Kidney (tissue), 14 donors: ENCODE measurements around the gene CDH12. TPM values are rescaled to one million over a fixed set of nuclear protein-coding genes. Genes with fewer than 3 reads are reported as not detected.

ENCODE experiments used
- DNase-seq, 5 donors: peaks; one replicate each; pipeline ENCODE4 v3.0.0-alpha.2; 2013 to 2020
- FAIRE-seq: peaks from 2 replicates; lab custom pipeline; 2012; peaks lifted over from hg19 to GRCh38; lab: Jason Lieb, UNC
- H3K27ac ChIP-seq, 2 donors: one replicate each; pipeline ENCODE4 v1.7.0; 2013; ENCODE audit warnings: low read depth in 2 of 2, low read length in 2 of 2, inconsistent platforms in 1 of 2
- H3K27me3 ChIP-seq: one replicate; pipeline ENCODE4 v1.7.1; 2013; ENCODE audit warnings: low read length, inconsistent platforms; ENCODE audit not compliant: control insufficient read depth, insufficient read depth
- H3K36me3 ChIP-seq, 3 donors: one replicate each; pipeline versions ENCODE4 v1.7.0 to v1.7.1; 2013; ENCODE audit warnings: low read length in 3 of 3, control low read depth in 1 of 3, inconsistent platforms in 1 of 3; ENCODE audit not compliant: insufficient read depth in 3 of 3, control insufficient read depth in 2 of 3
- H3K4me1 ChIP-seq, 3 donors: one replicate each; pipeline versions ENCODE4 v1.7.0 to v1.7.1; 2013; ENCODE audit warnings: low read length in 3 of 3, inconsistent platforms in 1 of 3, low read depth in 1 of 3; ENCODE audit not compliant: control insufficient read depth in 2 of 3, insufficient read depth in 2 of 3
- H3K4me3 ChIP-seq, 3 donors: one replicate each; pipeline versions ENCODE4 v1.7.0 to v1.8.1; 2013; ENCODE audit warnings: low read length in 3 of 3, control low read depth in 1 of 3, inconsistent platforms in 1 of 3
- H3K9ac ChIP-seq, 3 donors: one replicate each; pipeline versions ENCODE4 v1.7.0 to v1.7.1; 2013; ENCODE audit warnings: low read length in 3 of 3, control low read depth in 1 of 3, inconsistent platforms in 1 of 3
- H3K9me3 ChIP-seq, 3 donors: one replicate each; pipeline versions ENCODE4 v1.7.0 to v1.7.1; 2013; ENCODE audit warnings: low read length in 3 of 3, control low read depth in 1 of 3, inconsistent platforms in 1 of 3; ENCODE audit not compliant: control insufficient read depth in 2 of 3, insufficient read depth in 1 of 3
- intact Hi-C: fragments of 100-400 bp; cut with DNase I; formaldehyde crosslinking; loops from one replicate; pipeline ENCODE4 v1.11.1; 2022
- polyA plus RNA-seq: library from polyadenylated mRNA; stranded (reverse); fragments of 350-450 nt; fragmentation: Illumina TruSeq; extraction: RNeasy Lipid Tissue Mini Kit (QIAGEN cat#74804); gene quantifications from one replicate; pipeline ENCODE4 v1.2.3, GENCODE V29; 2014; ENCODE audit warnings: low read depth, low replicate concordance; ENCODE audit not compliant: insufficient read depth
- total RNA-seq: library from RNA; stranded (reverse); fragmentation: NEBNext Ultra II Directional; extraction: Animal tissue kit (Norgen Biotek cat#: 25700); gene quantifications from one replicate; pipeline ENCODE4 v1.2.1, GENCODE V29; 2021
- TF ChIP-seq, protein P1 (sequence below): IDR thresholded peaks from 3 replicates; pipeline ENCODE4 v1.5.1; 2012; ENCODE audit warnings: mild to moderate bottlenecking, moderate library complexity, borderline replicate concordance; ENCODE audit not compliant: insufficient read depth; ENCODE audit errors: extremely low read depth
- donor health status: control.
- donor health status: control.
- donor health status: control.
- donor health status: control.
- donor health status: control.
- donor health status: DM: yes; HTN: yes; CAD: no.
- donor health status: Normal renal cell carcinoma (clear cell type).

Gene CDH12
- total and polyA plus RNA-seq, 2 donors from 2014 or later: 0.17 TPM; not detected in 1

DNA sequence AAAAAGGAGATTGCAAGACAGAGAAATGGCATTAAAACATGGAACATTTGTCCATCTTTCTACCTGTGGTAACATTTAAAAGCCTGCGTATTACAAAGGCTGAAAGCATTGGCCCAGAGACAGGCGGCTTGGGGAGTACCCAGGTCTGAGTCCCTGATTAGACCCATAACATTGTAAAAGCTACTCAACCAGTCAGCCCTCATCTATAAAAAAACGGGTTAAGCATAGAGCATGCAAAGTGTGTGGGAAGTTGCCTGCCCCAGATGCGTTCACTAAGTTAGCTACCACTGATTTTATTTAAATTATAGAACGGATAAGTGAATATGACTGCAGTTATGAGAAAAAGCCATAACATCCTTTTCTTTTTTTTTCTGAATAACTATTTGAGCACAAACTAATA is 276.1 kb downstream of the CDH12 start:
- FAIRE-seq: no peak
- Histone ChIP-seq H3K27ac (no peak overlapping the region), H3K4me1 (no peaks in the 10 kb centered on the region), H3K9ac (no peak overlapping the region), H3K36me3 (no peaks in the 10 kb centered on the region), H3K27me3 (no peaks in the 10 kb centered on the region), H3K4me3 (no peak overlapping the region), H3K9me3 (peaks cover 0 to 3% (median 0%) of the 10 kb centered on the region in 3 donors)
- intact Hi-C loops: no loop called here
- no peak for DNase-seq
- TF ChIP-seq, protein P1, sequence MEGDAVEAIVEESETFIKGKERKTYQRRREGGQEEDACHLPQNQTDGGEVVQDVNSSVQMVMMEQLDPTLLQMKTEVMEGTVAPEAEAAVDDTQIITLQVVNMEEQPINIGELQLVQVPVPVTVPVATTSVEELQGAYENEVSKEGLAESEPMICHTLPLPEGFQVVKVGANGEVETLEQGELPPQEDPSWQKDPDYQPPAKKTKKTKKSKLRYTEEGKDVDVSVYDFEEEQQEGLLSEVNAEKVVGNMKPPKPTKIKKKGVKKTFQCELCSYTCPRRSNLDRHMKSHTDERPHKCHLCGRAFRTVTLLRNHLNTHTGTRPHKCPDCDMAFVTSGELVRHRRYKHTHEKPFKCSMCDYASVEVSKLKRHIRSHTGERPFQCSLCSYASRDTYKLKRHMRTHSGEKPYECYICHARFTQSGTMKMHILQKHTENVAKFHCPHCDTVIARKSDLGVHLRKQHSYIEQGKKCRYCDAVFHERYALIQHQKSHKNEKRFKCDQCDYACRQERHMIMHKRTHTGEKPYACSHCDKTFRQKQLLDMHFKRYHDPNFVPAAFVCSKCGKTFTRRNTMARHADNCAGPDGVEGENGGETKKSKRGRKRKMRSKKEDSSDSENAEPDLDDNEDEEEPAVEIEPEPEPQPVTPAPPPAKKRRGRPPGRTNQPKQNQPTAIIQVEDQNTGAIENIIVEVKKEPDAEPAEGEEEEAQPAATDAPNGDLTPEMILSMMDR: no peak

DNA sequence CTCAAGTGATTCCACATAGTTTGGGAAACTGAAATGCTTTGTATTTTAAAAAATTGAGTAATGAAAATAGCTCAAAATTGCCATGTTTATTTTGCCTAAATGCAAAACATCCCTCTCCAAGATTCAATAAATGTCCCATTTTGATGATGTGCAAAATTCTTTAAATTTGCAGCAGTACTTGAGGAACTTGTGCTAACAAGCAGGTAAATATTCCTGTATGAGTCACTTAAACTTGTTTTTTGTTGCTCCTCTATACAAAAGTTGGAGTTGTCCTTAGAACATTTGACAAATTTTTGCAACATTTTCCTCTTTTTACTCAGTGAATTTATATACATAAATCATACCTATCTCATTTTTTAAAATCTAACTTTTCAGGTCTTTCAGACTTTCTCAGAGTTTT is 280.2 kb downstream of the CDH12 start:
- FAIRE-seq (no peak), DNase-seq (no peak)
- H3K4me3 ChIP-seq: no peak overlapping the region
- TF ChIP-seq, protein P1: no peak
- H3K9ac ChIP-seq: no peak overlapping the region
- intact Hi-C loops: no loop called here
- H3K36me3 ChIP-seq: no peaks in the 10 kb centered on the region
- no peaks in the 10 kb centered on the region for H3K27me3 ChIP-seq
- H3K9me3 ChIP-seq: peaks cover 0 to 6% (median 0%) of the 10 kb centered on the region in 3 donors
- H3K27ac ChIP-seq: no peak overlapping the region
- no peaks in the 10 kb centered on the region for H3K4me1 ChIP-seq

DNA sequence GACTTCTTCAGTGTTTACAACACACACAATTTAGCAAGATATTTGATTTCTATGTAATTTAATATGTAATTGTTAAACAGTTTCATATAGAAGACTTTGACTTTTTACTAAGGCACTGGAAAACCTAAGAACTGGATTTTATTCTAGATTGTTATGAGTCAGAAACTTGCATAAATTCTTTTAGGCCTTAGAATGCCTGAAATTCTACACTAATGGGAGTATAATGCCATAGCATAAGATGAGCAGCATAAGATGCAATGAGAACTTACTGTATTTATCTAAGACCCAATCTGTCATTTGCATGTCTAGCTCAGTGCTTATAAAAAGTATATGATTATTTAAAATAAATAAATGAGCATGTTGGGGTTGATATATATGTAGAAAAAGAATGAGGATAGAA is 285.2 kb downstream of the CDH12 start:
- H3K9ac ChIP-seq: no peak overlapping the region
- intact Hi-C loops: no loop called here
- peaks cover 0 to 6% (median 0%) of the 10 kb centered on the region in 3 donors for H3K9me3 ChIP-seq
- H3K4me1 ChIP-seq: no peaks in the 10 kb centered on the region
- TF ChIP-seq, protein P1: no peak
- no peaks in the 10 kb centered on the region for H3K36me3 ChIP-seq
- no peak overlapping the region for H3K27ac ChIP-seq
- no peak overlapping the region for H3K4me3 ChIP-seq
- FAIRE-seq: no peak
- DNase-seq: no peak
- H3K27me3 ChIP-seq: no peaks in the 10 kb centered on the region

DNA sequence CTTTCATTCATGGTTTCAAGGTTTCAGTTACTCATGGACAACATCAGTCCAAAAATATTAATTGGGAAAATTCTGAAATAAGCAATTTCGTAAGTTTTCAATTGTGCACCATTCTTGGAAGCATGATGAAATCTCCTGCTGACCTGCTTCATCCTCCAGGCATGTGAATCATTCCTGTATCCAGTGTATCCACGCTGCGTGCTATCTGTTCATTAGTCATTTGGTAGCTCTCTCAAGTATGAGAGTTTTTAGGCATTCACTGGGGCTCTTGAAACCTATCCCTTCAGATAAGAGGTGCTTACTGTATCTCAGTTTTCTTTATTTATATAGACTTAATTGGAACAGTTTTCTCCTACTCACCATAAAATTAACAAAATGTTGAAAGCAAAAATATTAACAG is 293.0 kb downstream of the CDH12 start:
- TF ChIP-seq, protein P1: no peak
- Histone ChIP-seq H3K27me3 (no peaks in the 10 kb centered on the region), H3K27ac (no peak overlapping the region), H3K4me1 (no peaks in the 10 kb centered on the region), H3K36me3 (no peaks in the 10 kb centered on the region), H3K9ac (no peak overlapping the region), H3K4me3 (no peak overlapping the region), H3K9me3 (no peaks in the 10 kb centered on the region)
- FAIRE-seq (no peak), DNase-seq (no peak)
- intact Hi-C loops: no loop called here
